NCI-H345 treated with DMSO at 0.1 percent for 48 hours (cell line): ENCODE results near the gene LRRC3.

ENCODE experiments used
- DNase-seq: peaks from one replicate; lab custom pipeline; 2025; ENCODE audit not compliant: unreplicated experiment; lab: John Stamatoyannopoulos, UW

The LRRC3 gene

GRCh38 chr21:44456214-44456914 lies 1.1 kb downstream of the LRRC3 start:
- no peak for DNase-seq

- DNase-seq: no peak
Measured at GRCh38 chr21:44456915-44457736, 1.8 kb downstream of the LRRC3 start.

- DNase-seq: no peak
Measured at GRCh38 chr21:44458971-44459711, 3.8 kb downstream of the LRRC3 start.

DNA sequence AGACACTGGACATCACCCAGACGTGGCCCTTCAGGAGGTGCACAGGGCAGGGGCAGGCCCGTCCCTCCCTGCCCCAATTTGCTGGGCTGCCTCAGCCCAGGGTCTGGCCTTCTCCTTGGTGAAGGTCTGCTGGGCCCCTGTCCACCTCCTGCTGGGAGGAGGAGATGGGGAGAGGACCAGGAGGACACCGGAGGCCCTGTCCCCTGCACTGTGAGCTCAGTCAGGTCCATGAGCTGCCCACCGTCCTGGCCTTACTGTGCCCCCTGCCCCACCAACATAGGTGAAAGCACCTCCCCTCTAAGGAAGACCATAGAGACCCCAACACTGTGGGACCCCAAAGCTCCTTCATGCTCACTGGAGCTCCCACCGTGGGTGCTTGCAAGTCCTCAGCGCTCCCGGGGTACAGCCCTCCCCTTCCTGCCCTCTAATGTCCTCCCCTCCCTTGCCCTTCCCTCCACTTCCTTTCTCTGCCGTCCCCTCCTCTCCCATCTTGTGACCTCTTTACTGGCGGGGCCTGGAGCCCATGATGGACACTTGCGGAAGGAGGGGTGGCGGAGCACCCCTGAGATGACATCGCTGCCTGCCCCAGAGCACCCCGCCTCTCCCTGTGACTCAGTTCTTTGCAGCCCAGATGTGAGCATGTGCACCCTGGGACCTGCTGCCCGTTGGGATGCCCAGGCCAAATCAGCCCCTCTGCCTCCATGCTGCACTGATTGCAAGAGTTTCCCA lies 4.6 kb downstream of the LRRC3 start:
- no peak for DNase-seq

DNA sequence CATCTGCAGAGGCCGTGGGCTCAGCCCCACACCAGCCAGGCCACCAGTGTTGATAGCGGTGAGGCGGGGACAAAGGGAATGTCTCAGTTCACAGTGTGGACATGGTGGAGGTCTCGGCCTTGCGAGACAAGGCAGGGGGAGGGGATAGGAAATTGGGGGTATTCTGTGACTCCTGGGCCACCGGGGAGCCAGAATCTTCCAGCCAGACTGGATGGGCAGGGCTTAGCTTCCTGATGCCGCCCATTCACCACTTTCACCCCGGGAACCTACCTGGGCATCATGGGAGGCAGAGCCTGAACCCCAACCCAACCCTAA lies 5.1 kb downstream of the LRRC3 start:
- DNase-seq: no peak

- no peak for DNase-seq
Measured at GRCh38 chr21:44461005-44461404, 5.7 kb downstream of the LRRC3 start.

DNA sequence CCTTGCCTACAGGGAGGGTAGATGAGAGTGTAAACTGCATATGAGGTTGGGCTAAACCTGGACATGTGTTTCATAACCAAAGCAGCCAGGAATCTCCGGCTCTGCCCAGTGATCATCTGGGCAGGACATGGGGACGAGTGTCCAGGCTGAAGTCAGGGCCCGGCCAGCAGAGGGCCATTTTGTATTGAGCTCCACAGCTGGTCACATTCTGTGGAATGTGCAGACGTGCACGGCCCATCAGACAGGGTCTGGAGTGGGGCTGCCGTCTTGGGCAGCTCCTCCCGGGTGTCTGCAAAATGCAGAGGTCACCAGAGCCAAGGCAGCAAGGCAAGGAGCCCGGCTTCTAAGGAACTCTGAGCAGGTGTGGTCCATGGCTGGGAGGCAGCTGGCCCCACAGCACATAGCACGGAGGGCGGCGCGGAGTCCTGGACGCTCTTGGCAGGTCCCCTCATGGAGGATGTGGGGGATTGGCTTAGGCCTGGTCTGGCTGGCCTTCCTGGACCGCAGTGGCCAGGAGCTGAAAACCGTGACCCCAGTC lies 6.2 kb downstream of the LRRC3 start:
- DNase-seq: no peak

- DNase-seq: no peak
Measured at GRCh38 chr21:44462086-44462833, 7.0 kb downstream of the LRRC3 start.

DNA sequence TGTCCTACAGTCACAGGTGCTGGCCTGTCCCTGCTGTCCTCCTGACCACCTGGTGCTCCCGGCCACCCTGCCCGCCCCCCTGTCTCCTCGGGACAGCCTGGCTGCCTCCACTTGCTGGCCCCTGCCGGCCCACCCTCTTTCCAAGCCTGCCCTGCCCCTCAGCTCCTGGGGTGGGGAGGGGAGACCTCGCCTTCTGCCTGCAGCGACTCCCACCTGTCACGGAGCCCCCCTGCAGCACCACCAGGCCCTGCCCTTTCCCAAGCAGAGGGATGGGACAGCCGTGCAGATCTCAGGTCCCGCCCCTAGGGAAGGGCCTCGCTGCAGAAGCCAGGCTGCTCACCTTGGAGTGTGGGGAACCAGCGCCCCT lies 7.5 kb downstream of the LRRC3 start:
- DNase-seq: no peak

- DNase-seq: no peak
Measured at GRCh38 chr21:44463724-44464123, 8.4 kb downstream of the LRRC3 start.

- DNase-seq: no peak
Measured at GRCh38 chr21:44464351-44464750, 9.0 kb downstream of the LRRC3 start.

DNA sequence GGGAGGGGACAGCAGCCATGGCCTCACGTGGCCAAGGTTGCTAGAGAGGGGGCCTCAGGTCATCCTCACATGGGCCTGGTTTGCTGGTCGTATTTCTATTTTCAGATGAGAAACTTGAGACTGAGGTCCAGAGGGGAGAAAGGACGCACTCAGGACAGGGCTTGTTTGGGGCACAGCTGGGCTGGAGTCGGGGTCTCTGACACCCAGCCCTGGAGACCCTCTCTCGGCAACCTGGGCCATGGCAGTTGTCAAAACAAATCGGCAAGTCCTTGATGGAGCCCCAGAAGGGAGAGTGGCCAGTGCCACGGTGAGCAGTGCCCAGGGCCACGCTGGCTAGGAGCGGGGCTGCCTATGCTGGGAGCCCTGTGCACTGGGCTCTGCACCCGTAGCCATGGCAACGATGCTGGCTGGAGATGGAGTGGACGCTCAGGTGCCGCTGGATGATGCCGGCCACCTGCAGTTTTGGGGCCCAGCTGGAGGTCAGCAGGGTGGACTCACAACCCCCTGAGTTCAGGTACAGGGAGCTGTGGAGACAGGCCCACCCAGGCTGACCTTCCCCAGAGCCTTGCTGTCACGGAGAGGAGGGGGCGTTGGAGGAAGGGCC lies 11.1 kb downstream of the LRRC3 start:
- DNase-seq: no peak

GRCh38 chr21:44466996-44467858 lies 11.9 kb downstream of the LRRC3 start:
- DNase-seq: no peak

DNA sequence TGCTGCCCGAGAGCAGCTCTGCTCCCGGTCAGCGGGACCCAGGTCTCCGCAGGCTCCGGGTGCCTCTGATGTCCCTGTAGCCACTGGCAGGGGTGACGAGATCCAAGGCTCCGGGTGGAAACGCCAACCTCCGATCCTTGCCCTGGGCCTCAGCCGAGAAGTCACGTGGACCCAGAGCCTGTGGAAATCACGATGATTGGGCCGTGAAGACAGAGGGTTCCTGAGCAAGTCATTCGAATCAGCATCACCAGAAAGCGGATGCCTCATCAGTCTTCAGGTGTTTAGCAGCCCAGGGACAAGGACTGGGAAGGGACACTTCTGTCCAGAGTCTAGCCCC lies 12.5 kb downstream of the LRRC3 start:
- DNase-seq: no peak

DNA sequence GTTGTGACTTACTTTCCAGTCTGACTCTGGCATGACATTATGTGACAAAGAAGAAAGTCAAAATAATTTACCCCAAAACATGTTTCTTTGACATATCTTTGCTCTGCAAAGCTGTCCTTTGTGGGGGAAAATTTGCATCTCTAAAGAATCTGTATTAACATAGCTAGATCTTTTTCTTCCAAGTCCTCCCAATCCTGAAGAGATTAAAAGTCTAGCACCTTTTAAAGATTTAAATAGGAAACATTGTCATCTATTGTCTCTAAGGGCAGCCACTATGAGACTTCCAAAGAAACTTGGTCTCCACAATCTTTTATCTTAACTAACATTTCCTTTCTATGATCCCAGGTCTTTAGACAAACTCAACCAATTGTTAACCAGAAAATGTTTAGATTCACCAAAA lies 16.0 kb downstream of the LRRC3 start:
- no peak for DNase-seq

GRCh38 chr21:44471996-44472395 lies 16.7 kb downstream of the LRRC3 start:
- no peak for DNase-seq

- DNase-seq: no peak
Measured at GRCh38 chr21:44473915-44474555, 18.7 kb downstream of the LRRC3 start.

GRCh38 chr21:44475266-44475845 lies 20.0 kb downstream of the LRRC3 start:
- no peak for DNase-seq
